GM13976 (cell line): ENCODE results near the gene ABLIM3.

Source experiments
- DNase-seq: peaks from one replicate; pipeline ENCODE4 v3.0.0; 2012; ENCODE audit warnings: low spot score
- CTCF ChIP-seq: IDR thresholded peaks from 2 replicates; pipeline ENCODE4 v1.5.1; 2012; ENCODE audit warnings: borderline replicate concordance, mild to moderate bottlenecking; ENCODE audit not compliant: insufficient read depth; ENCODE audit errors: extremely low read depth, missing control alignments, control extremely low read depth
- in situ Hi-C: fragments of 300-500 bp; cut with MboI; formaldehyde crosslinking; loops from one replicate; pipeline ENCODE4 v1.12.0; 2022; ENCODE audit warnings: low sequenced_read_pairs, mixed read lengths, inconsistent platforms; ENCODE audit not compliant: unreplicated experiment

ABLIM3 gene

GRCh38 chr5:149140197-149141002 is 893 bp upstream of the ABLIM3 start:
- in situ Hi-C loops = no loop called here
- TF ChIP-seq CTCF = no peak
- no peak for DNase-seq

- no peak for TF ChIP-seq CTCF
- in situ Hi-C loops = no loop called here
- no peak for DNase-seq
These were observed 911 bp downstream of the ABLIM3 start for GRCh38 chr5:149141957-149142851.

GRCh38 chr5:149143470-149143869 is 2.2 kb downstream of the ABLIM3 start:
- no peak for DNase-seq
- in situ Hi-C loops = no loop called here
- no peak for TF ChIP-seq CTCF

- no peak for TF ChIP-seq CTCF
- in situ Hi-C loops = no loop called here
- DNase-seq = no peak
These were observed 3.3 kb downstream of the ABLIM3 start for GRCh38 chr5:149144637-149145036.

GRCh38 chr5:149145138-149145537 is 3.8 kb downstream of the ABLIM3 start:
- in situ Hi-C loops = no loop called here
- no peak for DNase-seq
- no peak for TF ChIP-seq CTCF

GRCh38 chr5:149147676-149148075 is 6.4 kb downstream of the ABLIM3 start:
- DNase-seq = no peak
- TF ChIP-seq CTCF = no peak
- in situ Hi-C loops = no loop called here
